ENCODE data around the gene PPP1R36. TPM values are rescaled to one million over a fixed set of nuclear protein-coding genes. Genes with fewer than 3 reads are reported as not detected.

Gene PPP1R36
- total and polyA plus RNA-seq, 2 of the 8 experiments (the other 6 are each of a cell fraction or from before 2014, with no cell fraction given) = 0.39 to 0.93 TPM

- Histone ChIP-seq H3K27ac (ENCODE audit: low read depth, low read length) (no peak overlapping the region), H3K4me2 (ENCODE audit: insufficient read depth in 1 of 2, low read depth in 2 of 2, low read length in 2 of 2) (no peak overlapping the region)
- TF ChIP-seq CTCF (IDR thresholded peaks at IDR 0.05; ENCODE audit: control extremely low read depth in 1 of 3, insufficient read depth in 1 of 3, low read depth in 1 of 3, low read length in 3 of 3) (no peak), PHF8 (conservative IDR thresholded peaks at IDR 0.05; ENCODE audit: low read depth, low read length) (no peak), BCL11A (IDR thresholded peaks at IDR 0.05; ENCODE audit: low read depth in 2 of 2, low read length in 2 of 2) (no peak), SIN3A (conservative IDR thresholded peaks at IDR 0.05 in 1 of 2, IDR thresholded peaks at IDR 0.05 in 1 of 2; ENCODE audit: low read depth in 1 of 2, low read length in 2 of 2) (no peak), CREB1 (IDR thresholded peaks at IDR 0.05) (no peak), HDAC6 (IDR thresholded peaks at IDR 0.05; ENCODE audit: low read depth, low read length) (no peak), TAF7 (optimal IDR thresholded peaks at IDR 0.05; ENCODE audit: borderline replicate concordance, low read depth, low read length) (no peak), FOSL1 (IDR thresholded peaks at IDR 0.05; ENCODE audit: insufficient read depth, low read depth, low read length) (no peak), TEAD4 (IDR thresholded peaks at IDR 0.05; ENCODE audit: low read depth, low read length) (no peak), POLR2AphosphoS5 (IDR thresholded peaks at IDR 0.05; ENCODE audit: low read depth, low read length) (no peak), JUN (IDR thresholded peaks at IDR 0.05; ENCODE audit: low read depth, low read length) (no peak), NRF1 (IDR thresholded peaks at IDR 0.05; ENCODE audit: low read depth, low read length) (no peak)
These were observed 87.2 kb downstream of the PPP1R36 start for GRCh38 chr14:64636980-64637429.

More at GRCh38 chr14:64636980-64637429, 87.2 kb downstream of the PPP1R36 start:
- Histone ChIP-seq H3K18ac (ENCODE audit: extremely low read depth, low read length) (no peak overlapping the region), H3K4me1 (replicated peaks in 1 of 4; ENCODE audit: control insufficient read depth in 3 of 4, insufficient read depth in 4 of 4, low read length in 3 of 4) (peaks cover 0 to 8% (median 4%) of the 10 kb centered on the region in 4 experiments; a peak in 4 of 7 replicates), H3K79me2 (ENCODE audit: control insufficient read depth in 1 of 2, insufficient read depth in 2 of 2, low read length in 2 of 2) (no peaks in the 10 kb centered on the region), H2BK12ac (ENCODE audit: low read depth, low read length) (no peak overlapping the region), H3K36me3 (ENCODE audit: control insufficient read depth in 2 of 4, insufficient read depth in 4 of 4, low read length in 3 of 4) (no peaks in the 10 kb centered on the region), H2AFZ (ENCODE audit: low read length) (no peak overlapping the region), H4K91ac (replicated peaks; ENCODE audit: insufficient read length, low read length) (no peak overlapping the region), H2BK20ac (ENCODE audit: low read length) (no peak overlapping the region), H3K4ac (replicated peaks; ENCODE audit: insufficient read length, low read depth, low read length) (no peak overlapping the region), H2AK5ac (ENCODE audit: low read depth, low read length) (no peak overlapping the region), H3K27me3 (replicated peaks in 1 of 4; ENCODE audit: control insufficient read depth in 3 of 4, extremely low read depth in 1 of 4, insufficient read depth in 3 of 4, low read length in 3 of 4) (no peaks in the 10 kb centered on the region), H3K9ac (replicated peaks in 1 of 4; ENCODE audit: extremely low read depth in 1 of 4, low read depth in 3 of 4, low read length in 3 of 4) (no peak overlapping the region), H3K23me2 (ENCODE audit: low read depth, low read length) (no peaks in the 10 kb centered on the region), H2BK120ac (replicated peaks; ENCODE audit: low read depth, low read length) (no peak overlapping the region), H3K9me3 (ENCODE audit: insufficient read depth in 2 of 2, low read depth in 1 of 2, low read length in 1 of 2) (no peaks in the 10 kb centered on the region), H3K23ac (ENCODE audit: insufficient read length) (no peak overlapping the region), H2BK15ac (ENCODE audit: low read length) (no peak overlapping the region), H3K56ac (replicated peaks; ENCODE audit: insufficient read length, low read depth, low read length) (no peak overlapping the region), H4K5ac (ENCODE audit: insufficient read length, low read depth, low read length) (no peak overlapping the region), H3K4me3 (ENCODE audit: extremely low read depth in 1 of 4, insufficient read depth in 2 of 4, low read depth in 3 of 4, low read length in 4 of 4) (no peak overlapping the region), H4K8ac (ENCODE audit: extremely low read depth, insufficient read depth, low read length) (no peak overlapping the region), H3K14ac (ENCODE audit: insufficient read length) (no peak overlapping the region), H4K20me1 (replicated peaks in 1 of 2; ENCODE audit: control insufficient read depth in 1 of 2, insufficient read depth in 2 of 2, low read length in 2 of 2) (no peaks in the 10 kb centered on the region), H3K79me1 (ENCODE audit: low read depth, low read length) (no peaks in the 10 kb centered on the region), H2BK5ac (ENCODE audit: low read depth, low read length) (no peak overlapping the region)
- 84% methylated on average over 2 of the region's 2 CpGs; no CpG with 5 or more reads in 1 of the 2 experiments for WGBS, 2 experiments (ENCODE audit: extremely low coverage in 1 of 2, insufficient coverage in 1 of 2, insufficient read length in 1 of 2, insufficient replicate concordance in 2 of 2, low coverage in 1 of 2, low lambda C conversion rate in 2 of 2, missing lambda C conversion rate in 1 of 2)
- FAIRE-seq (no peak), DNase-seq (ENCODE audit: low read depth in 1 of 2, low spot score in 2 of 2) (no peak)
- CTCF ChIA-PET (ENCODE audit: partially characterized antibody) = interaction anchor here (0.6 to 3.8 kb wide), 62 partner anchors 8 to 1270 kb away, joined by 3 to 60 read pairs (median 5); partner anchors contain the start of gene HSPA2
- POLR2A ChIA-PET (ENCODE audit: partially characterized antibody) = interaction anchor here (0.9 to 2.3 kb wide), 5 partner anchors 9 to 132 kb away, joined by 3 to 11 read pairs (median 9); partner anchors contain the start of genes HSPA2 and ZBTB1
